Amniotic epithelial cell (primary cell): ENCODE results near the gene PLBD2.

Experiments used
- DNase-seq: peaks from one replicate; pipeline ENCODE4 v3.0.0-alpha.2; 2010; ENCODE audit warnings: low read depth

PLBD2 gene, protein sequence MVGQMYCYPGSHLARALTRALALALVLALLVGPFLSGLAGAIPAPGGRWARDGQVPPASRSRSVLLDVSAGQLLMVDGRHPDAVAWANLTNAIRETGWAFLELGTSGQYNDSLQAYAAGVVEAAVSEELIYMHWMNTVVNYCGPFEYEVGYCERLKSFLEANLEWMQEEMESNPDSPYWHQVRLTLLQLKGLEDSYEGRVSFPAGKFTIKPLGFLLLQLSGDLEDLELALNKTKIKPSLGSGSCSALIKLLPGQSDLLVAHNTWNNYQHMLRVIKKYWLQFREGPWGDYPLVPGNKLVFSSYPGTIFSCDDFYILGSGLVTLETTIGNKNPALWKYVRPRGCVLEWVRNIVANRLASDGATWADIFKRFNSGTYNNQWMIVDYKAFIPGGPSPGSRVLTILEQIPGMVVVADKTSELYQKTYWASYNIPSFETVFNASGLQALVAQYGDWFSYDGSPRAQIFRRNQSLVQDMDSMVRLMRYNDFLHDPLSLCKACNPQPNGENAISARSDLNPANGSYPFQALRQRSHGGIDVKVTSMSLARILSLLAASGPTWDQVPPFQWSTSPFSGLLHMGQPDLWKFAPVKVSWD

DNA sequence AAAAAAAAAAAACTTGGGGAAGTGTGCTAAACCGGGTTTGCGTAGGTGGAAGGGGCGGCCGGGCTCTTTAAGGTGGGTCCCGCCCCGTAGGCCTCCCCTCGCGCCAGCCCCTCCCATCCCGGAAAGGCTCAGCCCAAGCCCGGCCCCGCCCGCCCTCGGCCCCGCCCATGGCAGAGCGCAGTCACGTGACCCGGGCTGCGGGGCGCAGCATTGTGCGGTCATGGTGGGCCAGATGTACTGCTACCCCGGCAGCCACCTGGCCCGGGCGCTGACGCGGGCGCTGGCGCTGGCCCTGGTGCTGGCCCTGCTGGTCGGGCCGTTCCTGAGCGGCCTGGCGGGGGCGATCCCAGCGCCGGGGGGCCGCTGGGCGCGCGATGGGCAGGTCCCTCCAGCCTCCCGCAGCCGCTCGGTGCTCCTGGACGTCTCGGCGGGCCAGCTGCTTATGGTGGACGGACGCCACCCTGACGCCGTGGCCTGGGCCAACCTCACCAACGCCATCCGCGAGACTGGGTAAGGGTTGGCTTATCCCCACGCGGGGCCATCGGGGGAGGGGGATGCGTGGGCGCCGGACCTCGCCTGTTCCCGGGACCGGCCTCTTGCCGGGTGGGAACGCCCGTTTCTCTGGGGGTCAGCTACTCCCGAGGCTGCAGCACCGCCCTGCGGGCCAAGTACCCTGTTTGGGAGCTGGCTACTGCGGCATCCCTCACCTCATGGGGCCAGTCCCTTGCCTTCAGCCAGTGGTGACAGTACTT lies at the start of gene PLBD2:
TSS of gene PLBD2 (plus strand) at position 207 of the 752 bp plus-strand sequence. CDS start at position 221, 14 bp downstream.
- DNase-seq, result peak; percentile 86

DNA sequence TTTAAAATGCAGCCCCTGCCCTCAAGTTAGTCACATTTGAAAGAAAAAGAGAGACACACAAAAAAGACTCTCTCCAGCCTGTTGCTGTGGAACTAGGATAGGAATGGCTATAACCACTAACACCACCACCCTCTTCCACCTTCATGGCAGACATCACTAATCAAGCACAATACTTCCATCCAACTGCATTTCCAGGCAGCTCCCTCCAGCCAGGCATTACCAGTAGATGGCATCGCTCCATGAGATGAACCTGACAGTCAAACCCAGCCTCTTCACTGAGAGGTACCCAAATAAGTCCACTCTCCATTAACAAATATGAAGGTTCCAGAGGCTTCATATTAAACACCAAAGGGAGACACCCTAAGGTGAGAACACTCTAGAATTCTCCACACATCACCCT lies 47.9 kb upstream of the PLBD2 start:
- DNase-seq, result peak; percentile 45

DNA sequence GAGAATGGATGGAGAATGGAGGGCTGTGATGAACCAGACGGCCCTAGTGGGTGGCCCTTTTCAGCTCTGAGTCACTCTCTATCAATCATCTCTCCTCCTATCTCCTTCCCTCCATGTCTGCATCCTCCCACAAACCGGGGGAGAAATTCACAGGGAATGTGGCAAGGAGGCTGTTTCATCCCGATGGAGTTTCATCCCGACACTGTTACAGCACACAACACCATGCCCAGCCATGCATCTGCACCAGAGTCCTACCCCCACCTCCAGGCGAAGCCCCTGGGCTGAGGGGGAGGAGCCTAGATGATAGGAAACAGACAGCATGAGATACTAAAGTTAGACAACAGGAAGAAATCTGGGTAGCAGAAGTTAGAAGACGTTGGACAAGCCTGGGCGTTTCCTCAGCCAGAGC lies 44.3 kb upstream of the PLBD2 start:
- DNase-seq, result peak; percentile 92

DNA sequence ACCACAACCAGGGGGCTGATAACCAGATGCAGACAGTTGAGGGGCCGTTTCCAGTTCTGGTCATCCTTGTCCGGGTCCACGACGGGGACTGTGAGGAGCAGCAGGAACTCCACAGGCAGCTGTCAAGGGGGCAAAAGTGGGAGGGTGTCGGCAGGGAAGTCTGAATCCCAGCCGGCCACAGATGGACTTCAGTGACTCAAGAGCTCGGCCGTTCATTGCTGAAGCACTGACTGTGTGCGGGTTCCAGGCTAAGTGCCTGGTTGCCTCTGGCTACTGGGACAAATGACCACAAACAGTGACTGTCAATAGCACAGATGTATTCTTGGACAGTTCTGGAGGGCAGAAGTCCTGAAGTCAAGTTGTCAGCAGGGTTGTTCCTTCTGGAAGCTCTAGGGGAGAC lies 43.0 kb upstream of the PLBD2 start:
- DNase-seq, result no peak

DNA sequence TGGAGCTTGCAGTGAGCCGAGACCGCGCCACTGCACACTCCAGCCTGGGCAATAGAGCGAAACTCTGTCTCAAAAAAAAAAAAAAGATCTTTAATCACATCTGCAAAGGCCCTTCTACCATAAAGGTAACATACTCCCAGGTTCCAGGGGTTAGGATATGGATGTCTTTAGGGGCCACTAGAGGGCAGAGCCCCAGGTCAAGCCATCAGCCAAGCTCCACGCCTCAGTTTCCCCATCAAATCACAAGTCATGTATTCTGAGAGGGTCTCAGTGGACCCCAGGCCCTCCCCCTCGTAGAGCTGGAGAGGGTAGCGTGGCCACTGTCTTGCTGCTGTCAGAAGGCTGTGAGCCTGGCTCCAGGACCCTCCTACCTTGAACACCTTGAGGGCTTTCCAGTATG lies 42.2 kb upstream of the PLBD2 start:
- no peak for DNase-seq

DNA sequence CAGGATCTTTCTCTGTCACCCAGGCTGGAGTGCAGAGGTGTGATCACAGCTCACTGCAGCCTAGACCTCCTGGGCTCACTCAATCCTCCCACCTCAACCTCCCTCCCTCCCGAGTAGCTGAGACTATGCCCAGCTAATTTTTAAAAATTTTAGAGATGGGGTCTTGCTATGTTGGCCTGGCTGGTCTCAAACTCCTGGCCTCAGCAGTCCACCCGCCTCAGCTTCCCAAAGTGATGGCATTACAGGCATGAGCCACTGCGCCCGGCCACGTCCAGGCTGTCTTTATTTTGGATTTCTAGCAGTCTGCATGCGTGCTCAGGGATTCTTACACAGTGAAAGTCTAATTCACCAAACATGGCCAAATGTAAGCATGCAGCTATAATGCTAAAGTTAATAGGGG lies 41.3 kb upstream of the PLBD2 start:
- DNase-seq, result no peak

DNA sequence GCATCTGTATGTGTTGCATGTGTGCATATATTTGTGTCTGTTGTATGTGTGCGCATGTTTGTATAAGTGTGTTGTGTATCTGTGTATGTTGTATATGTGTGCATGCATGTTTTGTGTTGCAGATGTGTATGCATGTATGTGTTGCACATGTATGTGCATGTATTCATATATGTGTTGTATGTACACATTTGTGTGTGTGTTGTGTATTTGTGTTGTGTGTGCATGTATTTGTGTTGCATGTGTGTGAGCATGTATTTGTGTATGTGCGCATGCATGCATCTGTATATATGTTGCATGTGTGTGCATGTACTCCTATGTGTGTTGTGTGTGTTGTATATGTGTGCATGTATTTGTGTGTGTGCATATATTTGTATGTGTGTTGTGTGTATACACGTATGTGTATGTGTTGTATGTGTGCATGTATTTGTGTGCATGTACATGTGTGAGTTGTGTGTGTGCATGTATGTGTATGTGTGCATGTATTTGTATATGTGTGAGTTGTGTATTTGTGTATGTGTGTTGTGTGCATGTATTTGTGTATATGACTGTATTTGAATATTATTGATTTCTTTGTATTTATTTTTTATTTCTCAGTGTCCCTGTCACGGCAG lies 40.2 kb upstream of the PLBD2 start:
- no peak for DNase-seq

DNA sequence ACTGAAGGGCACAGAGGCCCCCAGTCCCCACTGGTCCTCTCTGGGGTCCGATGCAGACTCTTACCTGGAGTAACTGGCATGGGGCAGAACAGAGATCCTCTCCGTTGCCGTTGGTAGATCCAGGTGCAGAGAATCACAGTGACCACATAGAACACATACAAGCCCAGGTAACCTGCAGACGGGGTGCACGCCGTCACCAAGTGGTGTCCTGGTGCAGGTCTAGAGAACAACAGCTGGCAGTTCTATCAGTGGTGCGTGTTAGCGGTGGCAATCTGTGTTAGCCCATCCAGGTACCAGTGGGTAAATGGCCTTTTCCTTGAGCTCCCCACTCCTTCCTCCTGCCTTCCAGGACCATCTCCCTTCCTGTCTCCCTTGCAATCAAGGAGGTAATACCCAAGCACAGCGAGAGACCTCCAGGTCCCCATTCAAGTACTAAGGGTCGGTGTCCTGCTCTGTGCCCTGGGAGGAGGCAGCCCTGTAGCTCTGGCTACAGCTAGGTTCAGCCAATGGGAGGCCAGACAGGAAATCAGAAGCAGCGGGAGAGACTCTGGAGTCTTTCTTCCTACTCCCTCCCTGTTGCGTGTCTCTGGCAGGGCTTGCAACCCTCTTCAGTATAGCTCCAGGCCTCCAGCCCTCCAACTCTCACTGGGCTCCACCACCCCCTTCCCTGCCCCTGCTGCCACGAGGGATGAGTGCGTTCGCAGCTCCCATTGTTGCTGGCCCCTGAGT lies 39.3 kb upstream of the PLBD2 start:
- DNase-seq, result no peak

DNA sequence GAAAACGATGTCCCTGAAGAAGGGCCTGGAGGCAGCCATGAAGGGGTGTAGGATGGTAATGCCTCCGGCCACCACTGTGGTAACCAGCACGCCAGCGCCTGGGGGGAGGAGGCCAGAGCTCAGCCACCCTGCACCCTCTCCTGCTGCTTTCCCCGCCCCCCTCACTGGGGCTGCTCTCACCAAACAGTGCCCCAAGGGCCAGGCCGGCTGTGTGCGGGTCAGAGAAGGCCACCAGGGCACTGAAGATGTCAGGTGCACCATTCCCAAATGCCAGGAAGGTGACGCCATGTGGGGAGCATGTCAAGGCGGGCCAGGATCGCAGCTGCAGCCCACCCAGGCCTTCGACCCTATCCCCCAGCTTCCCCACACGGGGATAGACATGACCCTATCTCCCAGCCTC lies 38.0 kb upstream of the PLBD2 start:
- no peak for DNase-seq

DNA sequence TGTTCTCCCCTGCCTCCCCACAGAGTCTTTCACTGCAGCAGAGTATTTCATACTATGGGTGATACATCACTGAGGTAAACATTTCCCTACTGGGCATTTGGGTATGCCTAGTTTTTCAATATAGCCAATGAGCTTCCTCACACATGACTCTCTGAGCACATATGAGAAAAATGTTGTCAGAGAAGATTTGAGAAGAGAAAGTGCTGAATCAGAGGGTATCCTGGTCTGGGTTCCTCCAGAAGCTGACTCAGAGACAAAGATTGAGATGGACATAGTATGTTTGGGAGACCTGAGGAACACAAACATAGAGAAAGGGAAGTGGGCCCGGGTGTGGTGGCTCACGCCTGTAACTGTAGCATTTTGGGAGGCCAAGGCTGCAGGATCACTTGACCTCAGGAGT lies 36.0 kb upstream of the PLBD2 start:
- DNase-seq, result peak; percentile 90

DNA sequence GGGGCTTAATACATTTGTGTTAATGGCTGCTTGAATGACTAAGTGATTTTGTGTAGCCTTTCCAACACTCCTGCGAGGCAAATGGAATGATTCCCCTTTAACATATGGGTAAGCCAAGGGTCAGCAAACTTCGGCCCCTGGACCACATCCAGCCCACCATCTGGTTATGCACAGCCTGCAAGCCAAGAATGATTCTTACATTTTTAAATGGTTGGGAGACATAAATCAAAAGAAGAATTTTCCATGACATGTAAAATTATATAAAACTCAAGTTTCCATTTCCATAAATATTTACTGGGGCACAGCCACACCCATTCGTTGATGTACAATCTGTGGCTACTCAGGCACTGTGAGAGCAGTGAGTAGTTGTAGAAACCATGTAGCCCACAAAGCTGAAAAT lies 32.5 kb upstream of the PLBD2 start:
- DNase-seq, result peak; percentile 52

DNA sequence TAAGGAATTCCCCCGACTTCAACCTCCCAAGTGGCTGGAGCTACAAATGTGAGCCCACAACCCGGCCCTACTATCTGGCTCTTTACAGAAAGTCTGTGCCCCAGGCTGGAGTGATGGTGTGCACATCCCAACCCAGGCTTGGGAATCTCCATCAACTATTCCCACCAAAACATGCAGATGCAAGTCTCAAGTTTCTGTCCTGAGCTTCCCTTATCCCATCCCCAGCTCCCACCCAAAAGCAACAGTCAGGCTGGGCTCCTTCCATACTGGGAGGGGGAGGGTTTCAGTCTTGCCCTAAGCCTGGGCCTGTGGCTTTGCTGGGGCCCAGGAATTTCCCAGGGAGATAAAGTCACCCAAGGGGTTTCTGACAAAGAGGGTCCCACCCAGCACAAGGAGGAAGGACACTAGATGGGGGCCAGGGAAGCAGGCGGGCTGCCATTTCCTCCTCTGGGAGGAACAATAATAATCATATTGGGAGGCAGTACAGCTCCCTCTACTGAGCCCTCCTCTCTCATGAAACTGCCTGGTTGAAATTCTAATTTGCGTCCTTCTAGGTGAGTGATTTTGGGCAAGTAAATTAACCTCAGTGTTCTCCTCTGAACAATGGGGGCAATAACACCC lies 31.5 kb upstream of the PLBD2 start:
- no peak for DNase-seq

DNA sequence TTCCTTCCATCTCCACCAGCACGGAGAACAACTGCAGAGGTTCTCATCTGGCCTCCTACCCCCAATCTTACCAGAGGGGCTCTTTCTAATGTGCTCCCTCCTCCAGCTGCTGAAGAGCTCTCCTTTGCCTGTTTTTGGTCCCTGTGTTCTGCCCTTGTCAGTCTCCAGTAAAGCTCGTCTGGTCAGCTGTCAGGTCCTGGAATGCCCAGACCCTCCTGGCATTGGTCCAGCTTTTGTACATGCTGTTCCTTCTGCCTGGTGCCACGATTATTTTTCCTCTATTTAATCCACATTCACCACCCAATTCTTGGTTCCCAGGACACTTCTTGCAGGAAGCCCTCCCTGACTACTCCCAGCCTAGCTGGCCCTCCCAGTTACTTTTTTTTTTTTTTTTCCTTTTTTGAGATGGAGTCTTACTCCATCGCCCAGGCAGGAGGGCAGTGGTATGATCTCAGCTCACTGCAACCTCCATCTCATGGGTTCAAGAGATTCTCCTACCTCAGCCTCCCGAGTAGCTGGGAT lies 30.0 kb upstream of the PLBD2 start:
- no peak for DNase-seq

DNA sequence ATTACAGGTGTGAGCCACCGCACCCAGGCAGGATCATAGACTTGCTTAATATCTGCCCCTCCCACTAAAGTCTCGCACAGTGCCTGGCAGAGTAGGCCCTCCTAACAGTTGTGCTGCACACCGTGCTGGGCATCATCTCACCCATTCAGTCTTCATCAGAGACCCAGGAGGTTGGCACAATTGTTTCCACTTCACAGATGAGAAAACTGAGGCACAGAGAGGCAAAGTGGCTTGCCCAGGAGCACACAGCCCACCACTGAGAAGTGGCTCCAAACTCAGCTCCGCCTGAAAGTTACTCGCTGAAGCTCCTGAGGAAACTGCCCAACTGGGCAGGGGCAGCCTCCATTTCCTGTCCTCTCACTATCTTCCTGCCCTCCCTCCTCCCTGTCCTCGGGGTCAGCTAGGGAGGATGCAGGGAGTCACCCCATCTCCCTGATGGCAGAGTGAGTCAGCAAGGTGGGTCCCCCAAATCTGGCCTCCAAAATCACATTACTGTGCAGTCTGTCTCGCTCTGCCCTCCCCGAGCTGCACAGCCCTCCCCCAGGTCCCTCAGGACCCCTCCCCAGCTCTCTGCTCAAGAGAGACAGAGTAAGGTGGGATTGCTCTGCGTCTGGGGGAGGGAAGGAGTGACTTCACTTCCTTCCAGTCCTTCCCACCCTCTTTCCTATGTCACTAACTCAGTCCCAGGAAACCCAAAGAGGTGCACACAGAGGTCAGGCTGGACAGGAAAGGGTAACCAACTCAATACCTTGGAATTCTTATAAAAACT lies 29.2 kb upstream of the PLBD2 start:
- no peak for DNase-seq

DNA sequence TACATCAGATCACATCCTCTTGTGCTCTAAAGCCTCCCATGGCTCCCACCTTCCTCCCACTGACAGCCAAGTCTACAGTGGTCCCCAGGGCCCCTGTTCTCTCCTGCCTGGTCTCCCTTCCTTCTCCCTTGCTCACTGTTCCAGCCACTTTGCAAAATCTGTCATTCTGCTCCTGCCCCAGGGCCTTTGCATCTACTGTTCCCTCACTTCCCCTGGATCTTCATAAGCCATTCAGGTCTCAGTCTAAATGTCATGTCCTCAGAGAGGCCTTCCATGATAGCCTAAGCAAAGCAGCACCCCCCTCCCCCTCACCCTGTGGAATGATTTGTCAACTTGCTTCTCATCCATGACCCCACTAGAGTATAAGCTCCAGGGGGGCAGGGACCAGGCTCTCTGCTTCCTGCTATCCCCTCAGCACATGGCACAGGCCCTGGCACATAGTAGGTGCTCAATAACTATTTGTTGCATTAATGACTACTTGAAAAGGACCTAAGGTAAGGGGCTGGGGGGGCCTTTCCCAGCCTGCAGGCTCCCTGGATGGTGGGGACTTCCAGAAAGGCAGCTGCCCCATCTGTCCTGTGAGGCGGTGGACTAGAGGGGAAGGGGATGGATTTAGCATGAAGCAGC lies 28.5 kb upstream of the PLBD2 start:
- no peak for DNase-seq

DNA sequence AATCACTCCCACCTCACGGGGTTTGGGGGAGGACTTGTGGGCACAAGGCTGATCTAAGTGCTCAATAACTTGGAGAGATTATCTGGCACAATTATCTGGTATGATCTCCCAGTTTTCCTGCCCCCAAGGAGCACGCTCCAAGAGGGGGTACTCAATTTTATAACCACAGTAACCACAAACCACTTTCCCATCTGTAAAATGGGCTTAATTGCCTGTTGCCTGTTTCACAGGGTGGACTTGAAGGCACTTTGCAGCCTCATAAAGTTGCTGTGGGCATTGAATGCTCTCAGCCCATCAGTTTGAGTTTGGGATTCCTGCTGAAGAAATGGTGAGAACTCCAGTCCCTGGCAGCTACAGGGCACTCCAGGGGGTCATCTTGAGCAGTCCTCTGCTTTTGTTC lies 27.9 kb upstream of the PLBD2 start:
- no peak for DNase-seq

DNA sequence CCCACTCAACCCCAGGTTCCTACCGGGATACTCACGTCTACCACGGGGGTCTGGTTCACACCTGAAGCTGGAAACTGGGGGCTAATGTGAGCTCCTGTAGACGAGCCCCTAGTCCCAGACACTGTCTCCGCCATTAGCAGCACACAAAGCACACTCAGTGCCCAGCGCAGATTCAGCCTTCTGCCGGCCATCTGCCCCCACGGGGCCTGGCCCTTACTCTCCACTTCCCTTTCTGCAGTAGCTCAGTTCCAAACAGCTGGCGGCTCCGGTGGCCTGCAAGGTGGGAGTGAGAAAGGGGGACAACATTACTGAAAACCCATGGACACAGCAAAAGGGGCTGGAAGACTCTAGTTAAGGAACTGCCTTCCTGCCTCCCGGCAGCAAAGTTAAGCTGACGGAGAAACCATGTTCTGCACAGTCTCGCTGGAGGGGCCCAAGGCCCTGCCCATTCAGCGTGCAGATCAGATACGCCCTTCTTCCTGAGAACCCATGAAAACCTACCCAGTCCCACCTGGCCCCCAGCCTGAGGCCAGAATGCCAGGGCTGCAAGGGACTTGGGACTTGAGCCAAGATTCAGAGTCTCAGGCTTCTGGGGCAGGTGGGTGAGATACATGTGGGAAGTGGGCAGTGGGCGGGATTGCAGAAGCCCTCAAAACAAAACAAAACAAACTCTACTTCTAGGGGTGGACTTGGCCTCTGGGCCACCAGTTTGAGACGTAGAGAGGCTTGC lies 25.5 kb upstream of the PLBD2 start:
- no peak for DNase-seq

DNA sequence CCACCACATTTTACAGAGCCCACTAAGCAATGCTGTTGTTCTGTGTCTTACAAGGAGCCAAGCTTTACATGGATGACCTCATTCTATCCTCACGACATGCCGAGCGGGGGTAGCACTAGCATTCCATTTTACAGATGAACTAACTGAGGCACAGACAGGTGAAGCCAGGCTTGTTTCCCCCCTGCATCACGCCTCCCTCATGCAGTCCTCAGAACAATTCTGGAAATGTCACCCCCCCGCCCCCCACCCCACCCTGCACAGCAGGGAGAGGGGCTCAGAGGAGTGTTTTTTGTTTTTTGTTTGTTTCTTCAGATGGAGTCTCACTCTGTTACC lies 25.0 kb upstream of the PLBD2 start:
- DNase-seq, result no peak
